CD4-positive, alpha-beta T cell treated with Interleukin-6 at 100 ng/mL for 8 hours (primary cell): Measurements from ENCODE around the gene GALNT18.

Experiments used
- DNase-seq: peaks from one replicate; pipeline ENCODE4 v3.0.0-alpha.2; 2020; ENCODE audit warnings: mixed read lengths, low spot score

GALNT18 gene

GRCh38 chr11:11407065-11407762 lies 214.6 kb downstream of the GALNT18 start:
- no peak for DNase-seq

GRCh38 chr11:11406652-11407051 lies 215.2 kb downstream of the GALNT18 start:
- no peak for DNase-seq

GRCh38 chr11:11403763-11404725 lies 217.8 kb downstream of the GALNT18 start:
- no peak for DNase-seq

GRCh38 chr11:11401960-11402535 lies 219.8 kb downstream of the GALNT18 start:
- DNase-seq: no peak

GRCh38 chr11:11400635-11401232 lies 221.1 kb downstream of the GALNT18 start:
- DNase-seq: no peak

- no peak for DNase-seq
Measured at GRCh38 chr11:11400121-11400520, 221.7 kb downstream of the GALNT18 start.

- DNase-seq: no peak
Measured at GRCh38 chr11:11397781-11398180, 224.0 kb downstream of the GALNT18 start.

GRCh38 chr11:11397036-11397415 lies 224.8 kb downstream of the GALNT18 start:
- no peak for DNase-seq

- no peak for DNase-seq
Measured at GRCh38 chr11:11396301-11397035, 225.3 kb downstream of the GALNT18 start.

GRCh38 chr11:11395126-11395525 lies 226.7 kb downstream of the GALNT18 start:
- DNase-seq: no peak

GRCh38 chr11:11394241-11394640 lies 227.6 kb downstream of the GALNT18 start:
- DNase-seq: no peak

GRCh38 chr11:11391796-11392463 lies 229.9 kb downstream of the GALNT18 start:
- no peak for DNase-seq

- no peak for DNase-seq
Measured at GRCh38 chr11:11391169-11391568, 230.6 kb downstream of the GALNT18 start.

- DNase-seq: no peak
Measured at GRCh38 chr11:11390068-11390771, 231.6 kb downstream of the GALNT18 start.

- no peak for DNase-seq
Measured at GRCh38 chr11:11389238-11389637, 232.6 kb downstream of the GALNT18 start.

- no peak for DNase-seq
Measured at GRCh38 chr11:11387622-11388305, 234.0 kb downstream of the GALNT18 start.

- no peak for DNase-seq
Measured at GRCh38 chr11:11387207-11387606, 234.6 kb downstream of the GALNT18 start.

- no peak for DNase-seq
Measured at GRCh38 chr11:11384829-11385228, 237.0 kb downstream of the GALNT18 start.

- DNase-seq: no peak
Measured at GRCh38 chr11:11383995-11384394, 237.8 kb downstream of the GALNT18 start.
